GM11168 (cell line): Measurements from ENCODE around the gene SLC39A8.
"Not testable (repeated sequence)": the region's sequence is repeated elsewhere in the genome, so short reads cannot be mapped to it uniquely, and the experiment has no call there.

Experiments used
- in situ Hi-C: fragments of 300-500 bp; cut with MboI; formaldehyde crosslinking; loops from one replicate; pipeline ENCODE4 v1.12.0; 2022; ENCODE audit warnings: low sequenced_read_pairs; ENCODE audit not compliant: unreplicated experiment

SLC39A8 gene

GRCh38 chr4:102344954-102345794 is at the start of gene SLC39A8:
TSS of gene SLC39A8 (minus strand) at chr4:102345482. CDS start at chr4:102344662, 820 bp downstream.
- in situ Hi-C loops: loop anchor here (10.0 kb wide), 2 partner anchors 80 to 670 kb away; partner anchors contain the start of gene SLC9B1

- in situ Hi-C loops: no loop called here
Observed at GRCh38 chr4:102392033-102392744, 46.9 kb upstream of the SLC39A8 start.

- in situ Hi-C loops: no loop called here
Observed at GRCh38 chr4:102390438-102390837, 45.2 kb upstream of the SLC39A8 start.

- in situ Hi-C loops: no loop called here
Observed at GRCh38 chr4:102388611-102389010, 43.3 kb upstream of the SLC39A8 start.

- in situ Hi-C loops: no loop called here
Observed at GRCh38 chr4:102387552-102388150, 42.4 kb upstream of the SLC39A8 start.

GRCh38 chr4:102386966-102387365 is 41.7 kb upstream of the SLC39A8 start:
- in situ Hi-C loops: no loop called here

- in situ Hi-C loops: not testable (repeated sequence)
Observed at GRCh38 chr4:102380253-102380652, 35.0 kb upstream of the SLC39A8 start.

- in situ Hi-C loops: no loop called here
Observed at GRCh38 chr4:102362922-102363432, 17.7 kb upstream of the SLC39A8 start.

- in situ Hi-C loops: no loop called here
Observed at GRCh38 chr4:102358128-102358527, 12.8 kb upstream of the SLC39A8 start.

- in situ Hi-C loops: not testable (repeated sequence)
Observed at GRCh38 chr4:102357637-102358036, 12.4 kb upstream of the SLC39A8 start.

- in situ Hi-C loops: no loop called here
Observed at GRCh38 chr4:102356562-102357202, 11.4 kb upstream of the SLC39A8 start.

GRCh38 chr4:102355748-102356147 is 10.5 kb upstream of the SLC39A8 start:
- in situ Hi-C loops: no loop called here

GRCh38 chr4:102354671-102355454 is 9.6 kb upstream of the SLC39A8 start:
- in situ Hi-C loops: no loop called here

GRCh38 chr4:102352781-102353180 is 7.5 kb upstream of the SLC39A8 start:
- in situ Hi-C loops: no loop called here

GRCh38 chr4:102350634-102351033 is 5.4 kb upstream of the SLC39A8 start:
- in situ Hi-C loops: no loop called here

GRCh38 chr4:102348701-102349100 is 3.4 kb upstream of the SLC39A8 start:
- in situ Hi-C loops: loop anchor here (10.0 kb wide), 2 partner anchors 76 to 666 kb away; partner anchors contain the start of gene SLC9B1

GRCh38 chr4:102345795-102346100 is 466 bp upstream of the SLC39A8 start:
- in situ Hi-C loops: loop anchor here (10.0 kb wide), 2 partner anchors 79 to 669 kb away; partner anchors contain the start of gene SLC9B1

- in situ Hi-C loops: loop anchor here (10.0 kb wide), 2 partner anchors 80 to 670 kb away; partner anchors contain the start of gene SLC9B1
Observed at GRCh38 chr4:102344520-102344953, 745 bp downstream of the SLC39A8 start.

- in situ Hi-C loops: loop anchor here (10.0 kb wide), 2 partner anchors 81 to 671 kb away; partner anchors contain the start of gene SLC9B1
Observed at GRCh38 chr4:102343964-102344519, 1.2 kb downstream of the SLC39A8 start.
